Prostate gland (tissue), 2 donors: ENCODE measurements around the gene LRRC18. TPM values are rescaled to one million over a fixed set of nuclear protein-coding genes. Genes with fewer than 3 reads are reported as not detected.

Experiments
- DNase-seq: peaks from one replicate; pipeline ENCODE4 v3.0.0-alpha.2; 2019; ENCODE audit warnings: low spot score
- H3K27ac ChIP-seq, 2 donors: fragments of 200-600 bp; sonication (generic); 2 replicates each; pipeline ENCODE4 v1.5.1; 2017 to 2019
- H3K27me3 ChIP-seq: fragments of 200-600 bp; sonication (generic); replicated peaks from 2 replicates; pipeline ENCODE4 v1.5.1; 2019; ENCODE audit not compliant: insufficient read depth
- H3K36me3 ChIP-seq, 2 donors: fragments of 200-600 bp; sonication (generic); 1 replicate in 1 of 2; 2 replicates in 1 of 2; pipeline versions ENCODE4 v1.5.1 to v1.8.1; 2017 to 2019
- H3K4me1 ChIP-seq: fragments of 200-600 bp; sonication (generic); replicated peaks from 2 replicates; pipeline ENCODE4 v1.5.1; 2019
- H3K4me3 ChIP-seq, 2 donors: fragments of 200-600 bp; sonication (generic); 2 replicates each; pipeline ENCODE4 v1.5.1; 2017 to 2019
- H3K9me3 ChIP-seq: fragments of 200-600 bp; sonication (generic); 2 replicates; pipeline ENCODE4 v1.5.1; 2017
- POLR2A ChIP-seq: fragments of 450-650 bp; IDR thresholded peaks from one replicate; pipeline ENCODE4 v1.6.1; 2016; ENCODE audit warnings: antibody characterized with exemption, mild to moderate bottlenecking
- POLR2AphosphoS5 ChIP-seq: sonication (generic); formaldehyde crosslinking; IDR thresholded peaks from one replicate; pipeline ENCODE4 v1.6.1; 2017; ENCODE audit warnings: antibody characterized with exemption
- WGBS: methylation state at CpG from one replicate; pipeline ENCODE4 v1.1.5; 2018; 5-methylcytosine and 5-hydroxymethylcytosine counted together
- intact Hi-C: fragments of 100-400 bp; cut with DNase I; formaldehyde crosslinking; loops from one replicate; pipeline ENCODE4 v1.14.2; 2022
- total RNA-seq, 2 donors: library from RNA; depleted of rRNA; stranded (reverse); fragments of >200 nt; gene quantifications; one replicate each; pipeline ENCODE4 v1.1.0, GENCODE V29; 2016
- TF ChIP-seq, protein P1 (sequence below), 4 experiments: fragments of 200-600 bp in 2 of 4; fragments of 450-650 bp in 2 of 4; sonication (generic) in 2 of 4; IDR thresholded peaks; 1 replicate in 3 of 4; 2 replicates in 1 of 4; pipeline ENCODE4 v1.5.1; 2016 to 2019; ENCODE audit warnings: antibody characterized with exemption in 4 of 4, mild to moderate bottlenecking in 2 of 4, moderate library complexity in 2 of 4

LRRC18 gene
- total RNA-seq, 2 donors from 2014 or later, result 2.6 TPM; not detected in 1

DNA sequence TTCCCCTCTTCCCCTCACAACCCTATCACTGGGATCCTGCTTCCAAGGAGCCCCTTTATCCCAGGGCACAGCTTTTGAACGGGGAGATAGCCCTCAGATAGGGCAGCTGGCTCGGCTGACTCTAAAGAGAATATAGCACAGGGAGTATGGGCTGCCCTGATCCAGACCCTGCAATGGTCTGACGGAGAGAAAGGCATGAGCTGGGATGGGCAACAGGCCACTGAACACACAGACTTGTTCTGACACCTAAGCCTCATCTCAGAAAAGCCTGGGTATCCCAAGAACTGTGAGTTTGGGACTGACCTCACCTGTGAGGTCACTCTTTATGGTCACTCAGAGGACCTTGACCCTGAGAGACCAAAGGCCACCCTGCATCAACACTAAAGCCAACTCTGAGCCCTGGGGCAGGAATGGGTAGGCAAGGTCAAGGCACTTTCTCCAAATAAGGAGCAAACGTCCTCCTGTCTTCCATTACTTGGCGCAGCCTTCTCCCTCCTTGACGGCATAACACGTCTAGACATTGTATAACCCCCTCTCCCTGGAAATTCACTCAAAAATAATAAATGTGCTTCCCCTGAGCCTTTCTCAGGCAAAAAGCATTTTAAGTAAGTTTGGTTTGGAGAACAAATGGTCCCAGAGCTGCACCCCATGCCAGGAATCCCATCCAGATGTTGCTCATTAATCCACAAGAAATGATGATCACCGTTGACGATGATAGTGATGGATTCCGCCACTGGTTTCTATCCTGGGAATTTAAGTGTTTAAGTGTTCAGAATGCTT, 8.2 kb upstream of the LRRC18 start:
- WGBS, result 78% methylated on average over 10 of the region's 10 CpGs

DNA sequence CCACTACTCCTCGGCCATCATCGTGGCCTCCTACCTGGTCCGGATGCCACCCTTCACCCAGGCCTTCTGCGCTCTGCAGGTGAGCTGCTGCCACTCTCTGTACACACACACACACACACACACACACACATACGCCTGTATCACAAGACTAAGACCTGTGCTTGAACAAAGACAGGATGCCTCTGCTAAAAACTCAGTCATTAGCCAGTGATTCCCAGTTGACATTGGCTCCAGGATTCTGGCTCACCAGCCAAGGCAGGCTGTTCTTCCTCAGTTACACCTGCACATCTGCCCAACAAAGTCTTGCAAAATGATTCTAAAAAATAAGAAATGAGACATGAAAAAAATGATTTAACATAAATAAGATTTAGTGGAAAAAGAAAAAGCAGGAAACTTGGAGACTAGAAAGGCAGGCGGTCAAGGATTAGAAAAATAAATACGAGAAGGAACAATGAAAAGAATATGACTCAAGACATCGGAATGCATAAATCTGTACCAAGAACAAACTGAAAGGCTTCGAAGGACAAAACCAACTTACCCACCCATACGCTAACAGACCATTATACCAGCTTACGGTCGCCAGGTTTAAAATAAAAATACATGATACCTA, 7.4 kb upstream of the LRRC18 start:
- H3K4me3 ChIP-seq, result no peak overlapping the region
- no peaks in the 10 kb centered on the region for H3K36me3 ChIP-seq
- 67% methylated on average over 12 of the region's 12 CpGs for WGBS
- TF ChIP-seq POLR2A, result no peak
- TF ChIP-seq, protein P1, sequence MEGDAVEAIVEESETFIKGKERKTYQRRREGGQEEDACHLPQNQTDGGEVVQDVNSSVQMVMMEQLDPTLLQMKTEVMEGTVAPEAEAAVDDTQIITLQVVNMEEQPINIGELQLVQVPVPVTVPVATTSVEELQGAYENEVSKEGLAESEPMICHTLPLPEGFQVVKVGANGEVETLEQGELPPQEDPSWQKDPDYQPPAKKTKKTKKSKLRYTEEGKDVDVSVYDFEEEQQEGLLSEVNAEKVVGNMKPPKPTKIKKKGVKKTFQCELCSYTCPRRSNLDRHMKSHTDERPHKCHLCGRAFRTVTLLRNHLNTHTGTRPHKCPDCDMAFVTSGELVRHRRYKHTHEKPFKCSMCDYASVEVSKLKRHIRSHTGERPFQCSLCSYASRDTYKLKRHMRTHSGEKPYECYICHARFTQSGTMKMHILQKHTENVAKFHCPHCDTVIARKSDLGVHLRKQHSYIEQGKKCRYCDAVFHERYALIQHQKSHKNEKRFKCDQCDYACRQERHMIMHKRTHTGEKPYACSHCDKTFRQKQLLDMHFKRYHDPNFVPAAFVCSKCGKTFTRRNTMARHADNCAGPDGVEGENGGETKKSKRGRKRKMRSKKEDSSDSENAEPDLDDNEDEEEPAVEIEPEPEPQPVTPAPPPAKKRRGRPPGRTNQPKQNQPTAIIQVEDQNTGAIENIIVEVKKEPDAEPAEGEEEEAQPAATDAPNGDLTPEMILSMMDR (IDR thresholded peaks at IDR 0.05), result no peak
- no peak for TF ChIP-seq POLR2AphosphoS5
- H3K27me3 ChIP-seq, result no peaks in the 10 kb centered on the region
- intact Hi-C loops, result no loop called here
- H3K4me1 ChIP-seq, result no peaks in the 10 kb centered on the region
- no peak for DNase-seq
- no peak overlapping the region for H3K27ac ChIP-seq
- no peaks in the 10 kb centered on the region for H3K9me3 ChIP-seq

More for the DNA sequence above, 8.2 kb upstream of the LRRC18 start:
- no peaks in the 10 kb centered on the region for H3K9me3 ChIP-seq
- no peak overlapping the region for H3K27ac ChIP-seq
- TF ChIP-seq POLR2A (no peak), POLR2AphosphoS5 (no peak)
- TF ChIP-seq, protein P1 (IDR thresholded peaks at IDR 0.05), result no peak
- no peaks in the 10 kb centered on the region for H3K27me3 ChIP-seq
- no peaks in the 10 kb centered on the region for H3K36me3 ChIP-seq
- H3K4me1 ChIP-seq, result no peaks in the 10 kb centered on the region
- no peak overlapping the region for H3K4me3 ChIP-seq
- intact Hi-C loops, result no loop called here
- DNase-seq, result no peak

DNA sequence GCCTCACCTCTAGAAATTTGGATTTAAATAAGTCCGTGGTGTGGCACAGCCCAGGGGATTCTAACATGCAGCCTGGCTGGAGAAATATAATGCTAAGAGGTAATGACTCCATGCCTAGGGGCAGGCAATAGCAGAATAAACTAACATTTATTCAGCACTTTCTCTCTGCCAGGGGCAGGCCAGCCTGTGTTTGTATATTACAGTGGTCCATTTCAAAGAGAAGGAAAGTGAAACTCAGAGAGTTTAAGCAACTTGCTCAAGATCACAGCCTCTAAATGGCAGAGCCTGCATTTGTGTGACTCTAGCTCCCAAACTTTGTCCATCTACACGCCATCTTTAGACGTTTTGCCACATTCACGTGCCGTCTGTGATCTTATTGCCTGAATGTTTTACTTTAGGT, 6.7 kb upstream of the LRRC18 start:
- no peaks in the 10 kb centered on the region for H3K4me1 ChIP-seq
- intact Hi-C loops, result no loop called here
- TF ChIP-seq POLR2A (no peak), POLR2AphosphoS5 (no peak)
- TF ChIP-seq, protein P1 (IDR thresholded peaks at IDR 0.05), result no peak
- 93% methylated on average over 5 of the region's 5 CpGs for WGBS
- H3K27ac ChIP-seq, result no peak overlapping the region
- DNase-seq, result no peak
- no peak overlapping the region for H3K4me3 ChIP-seq
- H3K27me3 ChIP-seq, result no peaks in the 10 kb centered on the region
- H3K9me3 ChIP-seq, result no peaks in the 10 kb centered on the region
- H3K36me3 ChIP-seq, result no peaks in the 10 kb centered on the region

DNA sequence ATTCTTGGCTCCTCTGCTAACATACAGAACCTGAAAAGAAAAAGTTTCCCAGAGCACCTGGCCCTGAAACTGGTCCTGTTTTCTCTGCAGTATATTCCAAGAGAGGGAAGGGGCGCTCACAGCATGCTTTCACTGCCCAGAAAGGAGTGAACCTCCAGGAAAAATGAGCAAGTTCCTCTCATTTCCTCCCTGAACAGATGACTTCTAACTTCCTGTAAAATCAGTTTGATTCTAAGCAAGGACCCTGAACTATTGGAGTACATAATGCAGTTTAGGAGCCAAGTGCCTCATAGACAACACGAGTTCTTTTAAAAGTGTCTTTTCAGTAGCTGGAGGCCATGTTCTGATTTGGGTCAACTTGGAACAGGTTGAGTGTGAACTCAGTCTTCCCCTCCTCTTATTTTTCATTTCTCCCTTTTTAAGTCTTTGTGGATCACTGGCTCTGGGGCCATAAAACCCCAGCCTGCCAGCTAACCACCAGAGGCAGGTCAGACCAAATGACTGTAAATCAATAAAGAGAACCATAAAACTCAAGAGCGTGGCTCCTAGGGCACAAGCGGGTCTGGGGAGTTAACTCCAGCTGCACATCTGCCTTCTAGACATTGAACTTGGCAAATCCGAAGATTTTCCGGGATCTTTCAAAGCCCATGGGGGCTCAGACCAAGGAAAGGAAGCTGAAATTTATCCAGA, 5.9 kb upstream of the LRRC18 start:
- no peaks in the 10 kb centered on the region for H3K9me3 ChIP-seq
- no peak for DNase-seq
- no peaks in the 10 kb centered on the region for H3K27me3 ChIP-seq
- no peaks in the 10 kb centered on the region for H3K4me1 ChIP-seq
- 40% methylated on average over 6 of the region's 6 CpGs for WGBS
- intact Hi-C loops, result no loop called here
- no peak for TF ChIP-seq POLR2A
- TF ChIP-seq, protein P1 (IDR thresholded peaks at IDR 0.05), result no peak
- no peak for TF ChIP-seq POLR2AphosphoS5
- no peaks in the 10 kb centered on the region for H3K36me3 ChIP-seq
- no peak overlapping the region for H3K27ac ChIP-seq
- H3K4me3 ChIP-seq, result no peak overlapping the region
